COR-L47 (cell line): ENCODE data around the gene HIP1.
"Not testable (repeated sequence)": the region's sequence is repeated elsewhere in the genome, so short reads cannot be mapped to it uniquely, and the experiment has no call there.

ENCODE experiments used
- DNase-seq: peaks from one replicate; lab custom pipeline; 2025; lab: John Stamatoyannopoulos, UW

HIP1 gene

GRCh38 chr7:75572396-75572795 lies 166.3 kb downstream of the HIP1 start:
- no peak for DNase-seq

DNA sequence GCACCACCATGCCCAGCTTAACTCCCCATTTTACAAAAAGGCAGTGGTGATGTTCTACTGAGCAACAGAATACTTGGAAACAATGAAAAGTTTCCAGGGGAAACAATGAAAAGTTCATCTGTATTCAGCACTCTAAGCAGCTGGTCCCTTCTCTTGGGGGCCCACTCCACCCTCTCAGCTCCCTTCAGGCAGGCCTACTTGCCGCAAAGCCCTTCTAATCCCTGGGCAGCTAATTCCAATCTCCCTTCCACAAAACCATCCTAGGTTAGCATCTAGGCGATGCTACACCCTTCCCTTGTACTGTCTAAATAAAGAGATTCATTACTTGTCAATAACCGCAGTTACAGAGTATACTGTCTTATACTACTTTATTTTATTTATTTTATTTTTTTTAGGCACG lies 167.5 kb downstream of the HIP1 start:
- no peak for DNase-seq

DNA sequence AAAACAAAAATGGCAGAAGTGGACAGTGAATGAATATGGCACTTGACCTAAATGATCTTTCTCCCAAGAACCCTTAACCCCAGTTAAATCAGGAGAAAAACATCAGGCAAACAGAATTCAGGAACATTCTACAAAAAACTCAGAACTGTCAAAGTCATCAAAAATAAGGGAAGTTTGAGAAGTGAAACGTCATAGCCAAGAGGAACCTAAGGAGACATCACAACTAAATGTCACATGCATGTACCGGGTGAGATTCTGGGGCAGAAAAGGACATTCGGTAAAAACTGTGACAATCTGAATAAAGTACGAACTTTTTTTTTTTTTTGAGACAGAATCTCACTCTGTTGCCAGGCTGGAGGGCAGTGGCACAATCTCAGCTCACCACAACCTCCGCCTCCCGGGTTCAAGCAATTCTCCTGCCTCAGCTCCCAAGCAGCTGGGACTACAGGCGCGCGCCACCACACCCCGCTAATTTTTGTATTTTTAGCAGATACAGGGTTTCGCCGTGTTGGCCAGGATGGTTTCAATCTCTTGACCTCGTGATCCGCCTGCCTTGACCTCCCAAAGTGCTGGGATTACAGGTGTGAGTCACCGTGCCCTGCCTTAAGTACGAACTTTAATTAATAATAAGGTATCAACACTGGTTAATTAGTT lies 169.0 kb downstream of the HIP1 start:
- DNase-seq, result not testable (repeated sequence)

DNA sequence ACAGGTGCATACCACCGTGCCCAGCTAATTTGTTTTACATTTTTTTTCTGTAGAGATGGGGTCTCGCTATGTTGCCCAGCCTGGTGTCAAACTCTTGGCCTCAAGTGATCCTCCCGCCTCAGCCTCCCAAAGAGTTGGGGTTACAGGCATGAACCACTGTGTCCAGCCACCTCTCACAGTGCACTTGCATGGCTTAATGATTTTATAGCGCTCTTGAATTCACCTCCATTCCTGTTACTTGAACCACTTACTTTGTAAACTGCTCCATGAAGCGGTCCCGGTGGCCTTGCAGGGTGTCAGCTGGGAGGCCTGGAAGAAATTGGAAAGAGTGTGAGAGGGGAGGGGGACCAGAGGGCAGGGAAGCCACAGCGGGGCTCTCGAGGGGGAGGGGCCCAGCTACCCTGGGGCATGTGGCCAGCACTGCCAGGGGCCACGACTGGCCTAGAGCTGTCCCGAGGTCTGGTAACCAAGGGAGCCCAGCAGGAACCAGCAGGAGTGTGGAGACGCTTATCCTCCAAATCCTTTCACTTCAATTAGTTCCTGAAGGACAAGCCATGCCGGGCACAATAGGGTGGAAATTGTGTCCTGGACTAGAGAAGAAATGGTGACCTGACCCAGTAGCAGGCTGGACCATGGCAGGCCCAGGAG lies 170.7 kb downstream of the HIP1 start:
- no peak for DNase-seq

- no peak for DNase-seq
These were observed 173.5 kb downstream of the HIP1 start for GRCh38 chr7:75565132-75565837.

- no peak for DNase-seq
These were observed 175.6 kb downstream of the HIP1 start for GRCh38 chr7:75563171-75563570.

DNA sequence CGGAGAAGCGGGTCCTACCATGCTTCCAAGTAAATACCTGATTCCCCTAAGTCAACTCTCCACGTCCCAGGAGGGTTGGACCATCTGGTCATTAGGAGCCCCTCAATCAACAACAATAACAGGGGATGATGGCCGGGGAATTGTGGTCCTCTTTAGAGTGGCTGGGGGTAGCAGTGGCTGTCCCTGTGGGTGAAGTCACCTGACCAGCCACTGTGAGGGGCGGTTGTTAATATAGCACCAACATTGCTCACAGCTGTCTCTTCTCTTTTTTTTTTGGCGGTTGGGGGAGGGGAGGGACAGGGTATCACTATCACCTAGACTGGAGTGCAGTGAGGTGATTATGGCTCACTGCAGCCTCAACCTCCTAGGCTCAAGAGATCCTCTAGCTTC lies 178.8 kb downstream of the HIP1 start:
- DNase-seq, result no peak

- no peak for DNase-seq
These were observed 179.3 kb downstream of the HIP1 start for GRCh38 chr7:75559355-75559975.

- DNase-seq, result not testable (repeated sequence)
These were observed 181.9 kb downstream of the HIP1 start for GRCh38 chr7:75556835-75557234.

- DNase-seq, result no peak
These were observed 183.0 kb downstream of the HIP1 start for GRCh38 chr7:75555736-75556135.

DNA sequence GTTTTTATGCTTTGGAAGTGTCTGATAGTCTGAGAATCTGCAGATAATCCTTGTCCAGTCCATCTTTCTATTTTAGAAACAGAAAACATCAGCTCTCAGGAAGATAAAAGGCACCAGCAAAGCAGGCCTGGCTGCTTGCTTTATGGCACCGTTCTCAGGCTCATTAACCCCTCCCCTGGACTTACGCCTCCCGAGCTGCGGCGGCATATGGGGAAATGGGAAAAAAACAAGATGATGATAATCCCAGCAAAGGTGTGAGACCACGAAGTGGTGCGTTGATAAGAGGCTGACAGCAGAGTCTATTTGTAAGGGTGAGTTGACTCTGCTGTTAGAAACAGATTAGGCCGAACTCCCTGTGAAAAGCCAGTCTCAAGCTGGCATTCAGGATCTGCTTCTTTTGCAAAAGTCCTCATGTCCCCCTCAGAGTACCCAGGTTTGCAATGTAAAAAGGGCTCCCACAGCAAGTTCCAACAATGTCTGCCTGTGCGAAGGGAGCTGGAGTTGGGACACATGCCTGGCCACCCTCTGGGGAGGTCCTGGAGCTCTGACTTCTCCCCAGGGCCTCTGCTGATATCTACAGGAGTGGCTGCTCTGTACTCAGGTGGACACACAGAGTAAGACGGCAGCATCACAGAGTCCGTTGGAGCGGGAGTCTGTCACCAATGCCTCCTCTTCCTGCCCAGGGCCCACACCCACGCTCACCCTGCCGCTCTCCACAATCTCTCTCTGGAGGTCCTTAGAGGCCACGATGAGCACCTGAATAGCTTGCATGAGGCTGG lies 192.3 kb downstream of the HIP1 start:
- DNase-seq, result no peak

DNA sequence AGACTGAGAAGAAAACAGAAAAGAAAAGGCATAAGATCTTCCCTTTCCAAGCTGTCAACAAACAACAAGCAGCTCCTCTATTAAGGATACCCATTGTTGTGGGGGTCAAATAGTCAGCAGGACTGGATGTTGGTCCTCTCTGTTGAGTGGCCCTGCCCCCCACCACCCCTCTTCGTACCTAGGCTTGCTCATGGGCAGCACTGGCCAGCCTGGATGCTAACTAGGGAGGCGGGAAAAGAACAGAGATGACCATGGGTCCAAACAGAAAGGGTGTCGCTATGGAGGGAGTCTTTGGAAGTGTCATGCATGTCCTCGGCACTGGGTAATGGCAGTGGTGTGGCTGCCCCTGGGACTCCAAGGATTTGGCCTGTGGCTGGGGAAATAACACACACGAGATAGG lies 201.0 kb downstream of the HIP1 start:
- DNase-seq, result no peak

DNA sequence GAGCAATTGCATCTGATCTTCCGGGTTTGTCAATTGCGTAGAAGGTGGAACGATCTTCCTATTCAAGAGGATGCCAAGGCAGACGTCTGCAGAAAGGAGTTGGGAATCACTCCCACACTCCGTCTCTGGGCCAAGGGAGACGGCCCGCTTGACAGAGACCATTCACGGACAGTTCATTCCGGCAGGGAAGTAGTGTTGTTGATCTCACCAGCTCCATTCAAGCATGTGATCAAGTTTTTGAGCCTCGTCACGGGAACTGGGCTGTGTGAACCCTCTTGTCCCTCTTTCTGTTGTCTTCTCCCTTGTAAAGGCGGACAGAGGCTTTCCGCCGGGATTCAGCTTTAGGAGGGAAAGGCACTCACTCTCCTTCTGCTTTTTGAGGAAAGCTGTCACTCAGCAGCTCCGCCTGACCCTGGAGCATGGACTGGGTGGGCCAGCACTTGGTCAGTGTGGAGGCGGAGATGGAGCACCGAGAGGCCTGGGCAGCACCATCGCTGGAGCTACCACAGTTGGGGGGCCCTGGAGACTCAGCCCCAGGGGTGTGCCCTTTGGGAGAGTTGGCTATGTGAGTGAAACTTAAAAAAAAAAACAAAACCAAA lies 201.7 kb downstream of the HIP1 start:
- DNase-seq, result no peak

- no peak for DNase-seq
These were observed 202.2 kb downstream of the HIP1 start for GRCh38 chr7:75536491-75536890.

DNA sequence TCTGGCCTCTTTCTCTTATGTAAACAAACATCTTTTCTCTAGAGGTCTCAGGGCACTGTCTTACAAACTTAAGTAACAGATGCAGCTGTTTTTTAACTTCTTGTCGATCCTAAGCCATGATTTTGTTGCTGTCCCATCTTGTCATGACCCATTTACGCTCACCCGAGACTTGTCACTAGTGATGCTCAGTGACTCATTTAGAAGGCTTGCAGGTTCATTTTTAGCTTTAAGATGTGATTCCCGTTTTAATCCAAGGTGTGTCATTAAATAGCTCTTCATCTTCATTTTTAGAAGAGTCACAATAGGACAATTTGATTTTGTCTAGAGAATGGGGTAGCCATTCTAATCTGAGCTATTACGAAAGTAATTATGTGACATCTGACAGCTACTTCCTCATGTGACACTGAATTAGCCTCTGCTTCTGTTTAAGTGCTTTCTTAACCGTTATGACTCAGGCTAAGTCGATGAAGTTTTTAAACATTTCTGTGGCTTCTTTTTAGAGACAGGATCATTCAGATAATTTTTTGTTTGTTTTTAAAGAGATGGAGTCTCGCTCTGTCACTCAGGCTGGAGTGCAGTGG lies 203.9 kb downstream of the HIP1 start:
- no peak for DNase-seq

GRCh38 chr7:75533926-75534325 lies 204.8 kb downstream of the HIP1 start:
- DNase-seq, result no peak

GRCh38 chr7:75532639-75533038 lies 206.1 kb downstream of the HIP1 start:
- DNase-seq, result no peak

GRCh38 chr7:75531359-75531821 lies 207.4 kb downstream of the HIP1 start:
- no peak for DNase-seq

- DNase-seq, result not testable (repeated sequence)
These were observed 211.5 kb downstream of the HIP1 start for GRCh38 chr7:75527224-75527722.

- not testable (repeated sequence) for DNase-seq
These were observed 217.0 kb downstream of the HIP1 start for GRCh38 chr7:75521727-75522126.

DNA sequence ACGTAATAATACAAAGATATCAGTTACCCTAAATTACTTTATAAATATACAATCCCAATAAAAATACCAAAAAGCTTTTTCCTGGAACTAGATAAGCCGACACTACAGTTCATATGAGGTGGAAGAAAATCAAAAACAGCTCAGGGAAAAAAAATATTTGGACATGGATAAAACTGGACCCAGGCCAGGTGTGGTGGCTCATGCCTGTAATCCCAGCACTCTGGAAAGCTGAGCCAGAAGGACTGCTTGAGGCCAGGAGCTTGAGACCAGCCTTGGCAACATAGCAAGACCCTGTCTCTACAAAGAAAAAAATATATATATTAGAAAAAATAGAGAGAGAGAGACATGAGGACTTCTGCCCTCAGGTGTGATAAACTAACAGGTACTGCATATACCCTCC lies 219.9 kb downstream of the HIP1 start:
- DNase-seq, result not testable (repeated sequence)
